ENCODE results near the gene PTK7. TPM values are rescaled to one million over a fixed set of nuclear protein-coding genes. Genes with fewer than 3 reads are reported as not detected.

Gene PTK7
- total and polyA plus RNA-seq, 2 donors (not counting 1 experiment from before 2014, with no cell fraction given) = not detected

- no peaks in the 10 kb centered on the region for H3K36me3 ChIP-seq (replicated peaks in 1 of 2; ENCODE audit: control extremely low read depth in 1 of 2, control insufficient read depth in 1 of 2, extremely low read depth in 1 of 2, insufficient read depth in 2 of 2, low read length in 1 of 2)
- H2AFZ ChIP-seq (ENCODE audit: insufficient read depth, low read depth, low read length, poor library complexity, severe bottlenecking) = no peak overlapping the region
- H3K9me3 Mint-ChIP-seq (ENCODE audit: insufficient read depth) = no peaks in the 10 kb centered on the region
- no peak for TF ChIP-seq EZH2 (IDR thresholded peaks at IDR 0.05; ENCODE audit: borderline replicate concordance, insufficient read depth, low read depth, low read length, poor library complexity, severe bottlenecking)
- TF ChIP-seq CTCF (IDR thresholded peaks at IDR 0.05) = no peak
- H3K27me3 ChIP-seq (replicated peaks in 1 of 4; ENCODE audit: control extremely low read depth in 1 of 4, control insufficient read depth in 3 of 4, insufficient read depth in 4 of 4, low read length in 3 of 4) = no peaks in the 10 kb centered on the region
- no peaks in the 10 kb centered on the region for H3K4me1 Mint-ChIP-seq
- ChIA-PET CTCF (no interaction called here), POLR2A (no interaction called here)
- DNase-seq (no peak), ATAC-seq (ENCODE audit: low read depth) (no peak)
- intact Hi-C loops (cut with micrococcal nuclease) = no loop called here
- no peaks in the 10 kb centered on the region for H3K27me3 Mint-ChIP-seq
- no peak overlapping the region for H3K9ac ChIP-seq (ENCODE audit: low read length)
- no peak overlapping the region for H3K4me3 Mint-ChIP-seq
- no peak overlapping the region for H3K27ac ChIP-seq (ENCODE audit: low read length in 2 of 2)
- H3K79me2 ChIP-seq (ENCODE audit: control insufficient read depth, insufficient read depth, low read length) = no peaks in the 10 kb centered on the region
- WGBS (ENCODE audit: insufficient coverage) = 88% methylated on average over 1 of the region's 5 CpGs
- no peak overlapping the region for H3K4me2 ChIP-seq (replicated peaks; ENCODE audit: low read depth, low read length, poor library complexity, severe bottlenecking)
- no peaks in the 10 kb centered on the region for H4K20me1 ChIP-seq (ENCODE audit: control insufficient read depth, insufficient read depth, low read length, poor library complexity, severe bottlenecking)
- no peaks in the 10 kb centered on the region for H3K9me3 ChIP-seq (ENCODE audit: control extremely low read depth in 1 of 3, control insufficient read depth in 2 of 3, insufficient read depth in 1 of 3, low read length in 2 of 3)
- H3K4me3 ChIP-seq (ENCODE audit: control extremely low read depth in 1 of 5, extremely low read depth in 1 of 5, insufficient read depth in 1 of 5, low read depth in 2 of 5, low read length in 4 of 5) = no peak overlapping the region
- H3K4me1 ChIP-seq (ENCODE audit: control insufficient read depth in 2 of 2, insufficient read depth in 2 of 2, low read length in 2 of 2) = no peaks in the 10 kb centered on the region
- H3K27ac Mint-ChIP-seq = no peak overlapping the region
These were observed 14.9 kb downstream of the PTK7 start for GRCh38 chr6:43091020-43091419.

GRCh38 chr6:43091436-43091991 is 15.4 kb downstream of the PTK7 start:
- H3K27ac Mint-ChIP-seq = no peak overlapping the region
- no peak overlapping the region for H3K9ac ChIP-seq (ENCODE audit: low read length)
- no peaks in the 10 kb centered on the region for H4K20me1 ChIP-seq (ENCODE audit: control insufficient read depth, insufficient read depth, low read length, poor library complexity, severe bottlenecking)
- H3K27ac ChIP-seq (ENCODE audit: low read length in 2 of 2) = no peak overlapping the region
- no peaks in the 10 kb centered on the region for H3K4me1 ChIP-seq (ENCODE audit: control insufficient read depth in 2 of 2, insufficient read depth in 2 of 2, low read length in 2 of 2)
- no peaks in the 10 kb centered on the region for H3K27me3 Mint-ChIP-seq
- peaks cover 2% of the 10 kb centered on the region for H3K4me1 Mint-ChIP-seq
- H3K9me3 Mint-ChIP-seq (ENCODE audit: insufficient read depth) = no peaks in the 10 kb centered on the region
- no peaks in the 10 kb centered on the region for H3K79me2 ChIP-seq (ENCODE audit: control insufficient read depth, insufficient read depth, low read length)
- ChIA-PET POLR2A (no interaction called here), CTCF (no interaction called here)
- no peak overlapping the region for H2AFZ ChIP-seq (ENCODE audit: insufficient read depth, low read depth, low read length, poor library complexity, severe bottlenecking)
- intact Hi-C loops (cut with micrococcal nuclease) = no loop called here
- no peaks in the 10 kb centered on the region for H3K36me3 ChIP-seq (replicated peaks in 1 of 2; ENCODE audit: control extremely low read depth in 1 of 2, control insufficient read depth in 1 of 2, extremely low read depth in 1 of 2, insufficient read depth in 2 of 2, low read length in 1 of 2)
- H3K27me3 ChIP-seq (replicated peaks in 1 of 4; ENCODE audit: control extremely low read depth in 1 of 4, control insufficient read depth in 3 of 4, insufficient read depth in 4 of 4, low read length in 3 of 4) = no peaks in the 10 kb centered on the region
- no CpG with 5 or more reads among the region's 10 CpGs for WGBS (ENCODE audit: insufficient coverage)
- H3K4me3 Mint-ChIP-seq = no peak overlapping the region
- no peak overlapping the region for H3K4me3 ChIP-seq (ENCODE audit: control extremely low read depth in 1 of 5, extremely low read depth in 1 of 5, insufficient read depth in 1 of 5, low read depth in 2 of 5, low read length in 4 of 5)
- no peaks in the 10 kb centered on the region for H3K9me3 ChIP-seq (ENCODE audit: control extremely low read depth in 1 of 3, control insufficient read depth in 2 of 3, insufficient read depth in 1 of 3, low read length in 2 of 3)
- TF ChIP-seq EZH2 (IDR thresholded peaks at IDR 0.05; ENCODE audit: borderline replicate concordance, insufficient read depth, low read depth, low read length, poor library complexity, severe bottlenecking) (no peak), CTCF (IDR thresholded peaks at IDR 0.05) (no peak)
- no peak overlapping the region for H3K4me2 ChIP-seq (replicated peaks; ENCODE audit: low read depth, low read length, poor library complexity, severe bottlenecking)
- ATAC-seq (ENCODE audit: low read depth) (no peak), DNase-seq (no peak)
